ENCODE results near the gene TRIM54. TPM values are rescaled to one million over a fixed set of nuclear protein-coding genes. Genes with fewer than 3 reads are reported as not detected.

Gene TRIM54
- total RNA-seq, 1 donor: not detected

GRCh38 chr2:27291865-27292264 lies 9.6 kb downstream of the TRIM54 start:
- H3K9me3 ChIP-seq (ENCODE audit: low read depth, low read length): no peaks in the 10 kb centered on the region
- no peaks in the 10 kb centered on the region for H3K79me2 ChIP-seq (ENCODE audit: insufficient read depth, low read length)
- H3K36me3 ChIP-seq (ENCODE audit: insufficient read depth, low read length): no peaks in the 10 kb centered on the region
- TF ChIP-seq, protein P1, sequence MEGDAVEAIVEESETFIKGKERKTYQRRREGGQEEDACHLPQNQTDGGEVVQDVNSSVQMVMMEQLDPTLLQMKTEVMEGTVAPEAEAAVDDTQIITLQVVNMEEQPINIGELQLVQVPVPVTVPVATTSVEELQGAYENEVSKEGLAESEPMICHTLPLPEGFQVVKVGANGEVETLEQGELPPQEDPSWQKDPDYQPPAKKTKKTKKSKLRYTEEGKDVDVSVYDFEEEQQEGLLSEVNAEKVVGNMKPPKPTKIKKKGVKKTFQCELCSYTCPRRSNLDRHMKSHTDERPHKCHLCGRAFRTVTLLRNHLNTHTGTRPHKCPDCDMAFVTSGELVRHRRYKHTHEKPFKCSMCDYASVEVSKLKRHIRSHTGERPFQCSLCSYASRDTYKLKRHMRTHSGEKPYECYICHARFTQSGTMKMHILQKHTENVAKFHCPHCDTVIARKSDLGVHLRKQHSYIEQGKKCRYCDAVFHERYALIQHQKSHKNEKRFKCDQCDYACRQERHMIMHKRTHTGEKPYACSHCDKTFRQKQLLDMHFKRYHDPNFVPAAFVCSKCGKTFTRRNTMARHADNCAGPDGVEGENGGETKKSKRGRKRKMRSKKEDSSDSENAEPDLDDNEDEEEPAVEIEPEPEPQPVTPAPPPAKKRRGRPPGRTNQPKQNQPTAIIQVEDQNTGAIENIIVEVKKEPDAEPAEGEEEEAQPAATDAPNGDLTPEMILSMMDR (IDR thresholded peaks at IDR 0.05; ENCODE audit: extremely low read depth, low read depth, low read length): no peak
- no peak overlapping the region for H2AFZ ChIP-seq (ENCODE audit: low read length)
- no peak overlapping the region for H3K4me3 ChIP-seq (ENCODE audit: insufficient read depth, low read length)
- no peak for DNase-seq (ENCODE audit: insufficient read length, low spot score, missing footprints)
- no peak overlapping the region for H3K4me2 ChIP-seq (ENCODE audit: insufficient read depth, low read length)
- H4K20me1 ChIP-seq (ENCODE audit: insufficient read depth, low read length): no peaks in the 10 kb centered on the region
- no peak overlapping the region for H3K27ac ChIP-seq (ENCODE audit: low read depth, low read length)
- peaks cover 9% of the 10 kb centered on the region for H3K4me1 ChIP-seq (ENCODE audit: insufficient read depth, low read length)
- peaks cover 45% of the 10 kb centered on the region for H3K27me3 ChIP-seq (ENCODE audit: insufficient read depth, low read length)

GRCh38 chr2:27294928-27295327 lies 12.7 kb downstream of the TRIM54 start:
- Histone ChIP-seq H3K4me1 (ENCODE audit: insufficient read depth, low read length) (peaks cover 9% of the 10 kb centered on the region), H3K4me3 (ENCODE audit: insufficient read depth, low read length) (no peak overlapping the region), H3K27me3 (ENCODE audit: insufficient read depth, low read length) (peaks cover 26% of the 10 kb centered on the region), H3K9me3 (ENCODE audit: low read depth, low read length) (no peaks in the 10 kb centered on the region), H4K20me1 (ENCODE audit: insufficient read depth, low read length) (no peaks in the 10 kb centered on the region), H3K79me2 (ENCODE audit: insufficient read depth, low read length) (no peaks in the 10 kb centered on the region), H3K4me2 (ENCODE audit: insufficient read depth, low read length) (no peak overlapping the region), H3K36me3 (ENCODE audit: insufficient read depth, low read length) (no peaks in the 10 kb centered on the region), H2AFZ (ENCODE audit: low read length) (no peak overlapping the region), H3K27ac (ENCODE audit: low read depth, low read length) (no peak overlapping the region)
- DNase-seq (ENCODE audit: insufficient read length, low spot score, missing footprints): no peak
- TF ChIP-seq, protein P1 (IDR thresholded peaks at IDR 0.05; ENCODE audit: extremely low read depth, low read depth, low read length): no peak

GRCh38 chr2:27296481-27296880 lies 14.3 kb downstream of the TRIM54 start:
- no peaks in the 10 kb centered on the region for H4K20me1 ChIP-seq (ENCODE audit: insufficient read depth, low read length)

GRCh38 chr2:27297195-27297594 lies 15.0 kb downstream of the TRIM54 start:
- no peak for DNase-seq (ENCODE audit: insufficient read length, low spot score, missing footprints)
- no peaks in the 10 kb centered on the region for H3K79me2 ChIP-seq (ENCODE audit: insufficient read depth, low read length)
- no peaks in the 10 kb centered on the region for H4K20me1 ChIP-seq (ENCODE audit: insufficient read depth, low read length)
- no peaks in the 10 kb centered on the region for H3K36me3 ChIP-seq (ENCODE audit: insufficient read depth, low read length)
- TF ChIP-seq, protein P1 (IDR thresholded peaks at IDR 0.05; ENCODE audit: extremely low read depth, low read depth, low read length): no peak
- peaks cover 11% of the 10 kb centered on the region for H3K27me3 ChIP-seq (ENCODE audit: insufficient read depth, low read length)
- H3K4me2 ChIP-seq (ENCODE audit: insufficient read depth, low read length): no peak overlapping the region
- no peak overlapping the region for H3K27ac ChIP-seq (ENCODE audit: low read depth, low read length)
- no peak overlapping the region for H3K4me3 ChIP-seq (ENCODE audit: insufficient read depth, low read length)
- H3K4me1 ChIP-seq (ENCODE audit: insufficient read depth, low read length): peaks cover 9% of the 10 kb centered on the region
- H3K9me3 ChIP-seq (ENCODE audit: low read depth, low read length): no peaks in the 10 kb centered on the region
- no peak overlapping the region for H2AFZ ChIP-seq (ENCODE audit: low read length)

More at GRCh38 chr2:27296481-27296880, 14.3 kb downstream of the TRIM54 start:
- Histone ChIP-seq H3K36me3 (ENCODE audit: insufficient read depth, low read length) (no peaks in the 10 kb centered on the region), H2AFZ (ENCODE audit: low read length) (no peak overlapping the region), H3K9me3 (ENCODE audit: low read depth, low read length) (no peaks in the 10 kb centered on the region), H3K79me2 (ENCODE audit: insufficient read depth, low read length) (no peaks in the 10 kb centered on the region), H3K27me3 (ENCODE audit: insufficient read depth, low read length) (peaks cover 15% of the 10 kb centered on the region), H3K27ac (ENCODE audit: low read depth, low read length) (no peak overlapping the region), H3K4me1 (ENCODE audit: insufficient read depth, low read length) (peaks cover 9% of the 10 kb centered on the region), H3K4me3 (ENCODE audit: insufficient read depth, low read length) (no peak overlapping the region), H3K4me2 (ENCODE audit: insufficient read depth, low read length) (no peak overlapping the region)
- DNase-seq (ENCODE audit: insufficient read length, low spot score, missing footprints): no peak
- TF ChIP-seq, protein P1 (IDR thresholded peaks at IDR 0.05; ENCODE audit: extremely low read depth, low read depth, low read length): no peak
